H1 (cell line): ENCODE data around the gene CCL3.
A peak's percentile ranks its signal among the peaks of the same experiment; 100 is the strongest.

ENCODE experiments used
- CHD2 ChIP-seq: IDR thresholded peaks from 2 replicates; pipeline ENCODE4 v1.6.1; 2012; ENCODE audit warnings: low read length, improper control_type of control experiment
- CTCF ChIP-seq, 3 experiments: IDR thresholded peaks; 1 replicate in 2 of 3; 2 replicates in 1 of 3; pipeline versions ENCODE4 v1.5.1 to v1.6.1; 2011; ENCODE audit warnings: low read length in 3 of 3, mild to moderate bottlenecking in 3 of 3, inconsistent platforms in 2 of 3, low read depth in 1 of 3, moderate library complexity in 1 of 3; ENCODE audit not compliant: insufficient read depth in 1 of 3; ENCODE audit errors: control extremely low read depth in 1 of 3
- POLR2A ChIP-seq, 2 experiments: IDR thresholded peaks; 1 replicate in 1 of 2; 2 replicates in 1 of 2; pipeline ENCODE4 v1.6.1; 2011; ENCODE audit warnings: low read depth in 2 of 2, low read length in 2 of 2, mild to moderate bottlenecking in 2 of 2; ENCODE audit errors: control extremely low read depth in 1 of 2
- POLR2AphosphoS5 ChIP-seq: IDR thresholded peaks from 2 replicates; pipeline ENCODE4 v1.6.1; 2011; ENCODE audit warnings: low read depth, low read length
- TBP ChIP-seq: IDR thresholded peaks from 2 replicates; pipeline ENCODE4 v1.6.1; 2011; ENCODE audit warnings: low read depth, low read length, improper control_type of control experiment

- no peak for TF ChIP-seq TBP
- no peak for TF ChIP-seq POLR2A (IDR thresholded peaks at IDR 0.05; ENCODE audit: control extremely low read depth in 1 of 2, low read depth in 2 of 2, low read length in 2 of 2)
- TF ChIP-seq CTCF (IDR thresholded peaks at IDR 0.05; ENCODE audit: control extremely low read depth in 1 of 3, insufficient read depth in 1 of 3, low read depth in 1 of 3, low read length in 3 of 3): peak in 1 of 3 experiments; percentile 10; a peak in 1 of 4 replicates
- TF ChIP-seq CHD2: no peak
- no peak for TF ChIP-seq POLR2AphosphoS5
Measured at GRCh38 chr17:36131421-36131820, 41.5 kb upstream of the CCL3 start.
